K562 (cell line): ENCODE data around the gene FSTL3. TPM values are rescaled to one million over a fixed set of nuclear protein-coding genes. Genes with fewer than 3 reads are reported as not detected.

ENCODE experiments used
- DMBX1 ChIP-seq: fragments of 250-450 bp; sonication (Bioruptor Pico); IDR thresholded peaks from 2 replicates; pipeline ENCODE4 v1.8.0; 2022; ENCODE audit warnings: inconsistent platforms, mild to moderate bottlenecking, moderate library complexity, borderline replicate concordance
- E2F1 ChIP-seq: sonication (generic); formaldehyde crosslinking; IDR thresholded peaks from 2 replicates; pipeline ENCODE4 v1.8.1; 2023; ENCODE audit warnings: mild to moderate bottlenecking, missing genetic modification reagents, moderate library complexity
- HEY1 ChIP-seq: fragments of 250-450 bp; sonication (Bioruptor Pico); IDR thresholded peaks from 2 replicates; pipeline ENCODE4 v1.5.0; 2020; ENCODE audit warnings: mild to moderate bottlenecking, moderate library complexity, borderline replicate concordance
- HMGN3 ChIP-seq: IDR thresholded peaks from 2 replicates; pipeline ENCODE4 v1.6.1; 2011; ENCODE audit warnings: borderline replicate concordance, low read depth, mild to moderate bottlenecking, mixed read lengths, low read length; ENCODE audit not compliant: insufficient read length; ENCODE audit errors: extremely low read depth
- HOXB6 ChIP-seq: fragments of 250-450 bp; sonication (Bioruptor Pico); IDR thresholded peaks from 2 replicates; pipeline ENCODE4 v1.5.1; 2022; ENCODE audit warnings: mild to moderate bottlenecking, borderline replicate concordance
- ILF3 ChIP-seq: fragments of 450-650 bp; IDR thresholded peaks from 2 replicates; pipeline ENCODE4 v1.6.1; 2018; ENCODE audit warnings: antibody characterized with exemption, mild to moderate bottlenecking, moderate library complexity, borderline replicate concordance
- MBD2 ChIP-seq: sonication (generic); IDR thresholded peaks from 2 replicates; pipeline ENCODE4 v1.6.1; 2016; ENCODE audit warnings: low read depth, borderline replicate concordance
- NR1H2 ChIP-seq: sonication (generic); formaldehyde crosslinking; IDR thresholded peaks from 2 replicates; pipeline ENCODE4 v1.4.0; 2020; ENCODE audit warnings: mild to moderate bottlenecking, missing genetic modification reagents
- PKNOX1 ChIP-seq: fragments of 450-650 bp; IDR thresholded peaks from 2 replicates; pipeline ENCODE4 v1.6.1; 2016
- PML ChIP-seq: IDR thresholded peaks from 2 replicates; pipeline ENCODE4 v1.6.1; 2012; ENCODE audit warnings: low read length, inconsistent platforms
- SETDB1 ChIP-seq: IDR thresholded peaks from one replicate; pipeline ENCODE4 v1.6.1; 2012; ENCODE audit warnings: low read length, control low read depth, inconsistent platforms
- TCF15 ChIP-seq: fragments of 250-450 bp; sonication (Bioruptor Pico); IDR thresholded peaks from 2 replicates; pipeline ENCODE4 v1.8.0; 2022; ENCODE audit warnings: moderate library complexity, mild to moderate bottlenecking, inconsistent platforms
- ZBTB1 ChIP-seq: sonication (generic); formaldehyde crosslinking; IDR thresholded peaks from 2 replicates; pipeline ENCODE4 v1.8.1; 2023; ENCODE audit warnings: missing genetic modification reagents, low read depth, mild to moderate bottlenecking, borderline replicate concordance
- ZNF431 ChIP-seq: sonication (generic); formaldehyde crosslinking; IDR thresholded peaks from 2 replicates; pipeline ENCODE4 v1.8.0; 2022; ENCODE audit warnings: mild to moderate bottlenecking, missing genetic modification reagents
- polyA plus RNA-seq, 8 experiments: library from polyadenylated mRNA; depleted of rRNA in 4 of 8; stranded (reverse) in 5 of 8; unstranded in 3 of 8; fragments of >200 nt; fragmentation: Nextera tagmentation in 2 of 8; fragmentation: Illumina TruSeq in 1 of 8; extraction: Ambion mirVana in 2 of 8; extraction: Trizol in 1 of 8; gene quantifications; 2 replicates each; pipeline versions ENCODE4 v1.2.1 to v1.2.3, GENCODE V29; 2011 to 2014; ENCODE audit warnings: inconsistent platforms in 1 of 8, missing spikeins in 1 of 8
- total RNA-seq, 7 experiments: library from RNA; depleted of rRNA in 6 of 7; stranded (reverse); fragments of >200 nt in 6 of 7; fragmentation: Illumina TruSeq in 2 of 7; extraction: Trizol in 2 of 7; gene quantifications; 2 replicates each; pipeline versions ENCODE4 v1.2.1 to v1.2.3, GENCODE V29; 2011 to 2021; ENCODE audit warnings: low replicate concordance in 1 of 7
- TF ChIP-seq, protein P1 (sequence below): fragments of 200-800 bp; sonication (Bioruptor generic); IDR thresholded peaks from 2 replicates; pipeline ENCODE4 v1.6.1; 2017; ENCODE audit warnings: missing genetic modification characterization, missing compliant biosample characterization
- TF ChIP-seq, protein P2 (sequence below), 3 experiments: fragments of 200-800 bp in 1 of 3; fragments of 250-450 bp in 1 of 3; fragments of 450-650 bp in 1 of 3; sonication (Bioruptor Pico) in 1 of 3; sonication (Bioruptor generic) in 1 of 3; formaldehyde crosslinking in 1 of 3; IDR thresholded peaks; 2 replicates each; pipeline versions ENCODE4 v1.6.1 to v1.8.0; 2016 to 2022; ENCODE audit warnings: mild to moderate bottlenecking in 2 of 3, missing genetic modification characterization in 2 of 3, missing compliant biosample characterization in 1 of 3, moderate library complexity in 1 of 3

FSTL3 gene
- total and polyA plus RNA-seq, 9 of the 15 experiments (the other 6 are each of a cell fraction or from before 2014, with no cell fraction given): 0.35 to 6.8 (median 4.2) TPM; not detected in 1

- TF ChIP-seq HEY1 (CRISPR knock-in tag) (no peak), PML (peak; percentile 21; the same call in 1 of the 2 replicates), MBD2 (peak; percentile 92), ZNF431 (no peak), NR1H2 (no peak), E2F1 (CRISPR knock-in tag) (0 out of 2 replicates have a peak, but pooled peaks have one; percentile 8), TCF15 (no peak), PKNOX1 (peak; percentile 98), ZBTB1 (CRISPR knock-in tag) (no peak), ILF3 (no peak), DMBX1 (CRISPR knock-in tag) (no peak), SETDB1 (peak; percentile 57), HMGN3 (peak; percentile 68), HOXB6 (CRISPR knock-in tag) (no peak)
- TF ChIP-seq, protein P1, sequence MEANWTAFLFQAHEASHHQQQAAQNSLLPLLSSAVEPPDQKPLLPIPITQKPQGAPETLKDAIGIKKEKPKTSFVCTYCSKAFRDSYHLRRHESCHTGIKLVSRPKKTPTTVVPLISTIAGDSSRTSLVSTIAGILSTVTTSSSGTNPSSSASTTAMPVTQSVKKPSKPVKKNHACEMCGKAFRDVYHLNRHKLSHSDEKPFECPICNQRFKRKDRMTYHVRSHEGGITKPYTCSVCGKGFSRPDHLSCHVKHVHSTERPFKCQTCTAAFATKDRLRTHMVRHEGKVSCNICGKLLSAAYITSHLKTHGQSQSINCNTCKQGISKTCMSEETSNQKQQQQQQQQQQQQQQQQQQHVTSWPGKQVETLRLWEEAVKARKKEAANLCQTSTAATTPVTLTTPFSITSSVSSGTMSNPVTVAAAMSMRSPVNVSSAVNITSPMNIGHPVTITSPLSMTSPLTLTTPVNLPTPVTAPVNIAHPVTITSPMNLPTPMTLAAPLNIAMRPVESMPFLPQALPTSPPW (CRISPR knock-in tag): peak; percentile 38; the same call in 1 of the 2 replicates
- TF ChIP-seq, protein P2, sequence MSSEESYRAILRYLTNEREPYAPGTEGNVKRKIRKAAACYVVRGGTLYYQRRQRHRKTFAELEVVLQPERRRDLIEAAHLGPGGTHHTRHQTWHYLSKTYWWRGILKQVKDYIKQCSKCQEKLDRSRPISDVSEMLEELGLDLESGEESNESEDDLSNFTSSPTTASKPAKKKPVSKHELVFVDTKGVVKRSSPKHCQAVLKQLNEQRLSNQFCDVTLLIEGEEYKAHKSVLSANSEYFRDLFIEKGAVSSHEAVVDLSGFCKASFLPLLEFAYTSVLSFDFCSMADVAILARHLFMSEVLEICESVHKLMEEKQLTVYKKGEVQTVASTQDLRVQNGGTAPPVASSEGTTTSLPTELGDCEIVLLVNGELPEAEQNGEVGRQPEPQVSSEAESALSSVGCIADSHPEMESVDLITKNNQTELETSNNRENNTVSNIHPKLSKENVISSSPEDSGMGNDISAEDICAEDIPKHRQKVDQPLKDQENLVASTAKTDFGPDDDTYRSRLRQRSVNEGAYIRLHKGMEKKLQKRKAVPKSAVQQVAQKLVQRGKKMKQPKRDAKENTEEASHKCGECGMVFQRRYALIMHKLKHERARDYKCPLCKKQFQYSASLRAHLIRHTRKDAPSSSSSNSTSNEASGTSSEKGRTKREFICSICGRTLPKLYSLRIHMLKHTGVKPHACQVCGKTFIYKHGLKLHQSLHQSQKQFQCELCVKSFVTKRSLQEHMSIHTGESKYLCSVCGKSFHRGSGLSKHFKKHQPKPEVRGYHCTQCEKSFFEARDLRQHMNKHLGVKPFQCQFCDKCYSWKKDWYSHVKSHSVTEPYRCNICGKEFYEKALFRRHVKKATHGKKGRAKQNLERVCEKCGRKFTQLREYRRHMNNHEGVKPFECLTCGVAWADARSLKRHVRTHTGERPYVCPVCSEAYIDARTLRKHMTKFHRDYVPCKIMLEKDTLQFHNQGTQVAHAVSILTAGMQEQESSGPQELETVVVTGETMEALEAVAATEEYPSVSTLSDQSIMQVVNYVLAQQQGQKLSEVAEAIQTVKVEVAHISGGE (CRISPR knock-in tag; IDR thresholded peaks at IDR 0.05): peak in 1 of 3 experiments; percentile 73; a peak in 2 of 6 replicates
These were observed 43.0 kb upstream of the FSTL3 start, which contains the start of gene POLRMT (continued) for GRCh38 chr19:633068-633785.
